Activated CD8-positive, alpha-beta memory T cell treated with anti-CD3 and anti-CD28 coated beads for 48 hours (primary cell): Measurements from ENCODE around the gene ALDH3B1.
A peak's percentile ranks its signal among the peaks of the same experiment; 100 is the strongest.
"Not testable (repeated sequence)": the region's sequence is repeated elsewhere in the genome, so short reads cannot be mapped to it uniquely, and the experiment has no call there.

Source experiments
- DNase-seq, 3 experiments: peaks; one replicate each; pipeline ENCODE4 v3.0.0-alpha.2; 2020; ENCODE audit warnings: low read depth in 2 of 3, low spot score in 2 of 3

ALDH3B1 gene

GRCh38 chr11:68010090-68011041, at the start of gene ALDH3B1:
Gene ALDH3B1, plus strand, starts transcription at chr11:68010327. Its CDS starts 4,971 bp downstream, at chr11:68015298.
- no peak for DNase-seq

GRCh38 chr11:67963217-67963616, 46.9 kb upstream of the ALDH3B1 start:
- DNase-seq: not testable (repeated sequence)

GRCh38 chr11:67963879-67964278, 46.2 kb upstream of the ALDH3B1 start:
- DNase-seq: not testable (repeated sequence)

GRCh38 chr11:67964746-67965145, 45.4 kb upstream of the ALDH3B1 start:
- DNase-seq: not testable (repeated sequence)

GRCh38 chr11:67965830-67966348, 44.2 kb upstream of the ALDH3B1 start:
- DNase-seq: not testable (repeated sequence)

- not testable (repeated sequence) for DNase-seq
Observed at GRCh38 chr11:67974746-67975145, 35.4 kb upstream of the ALDH3B1 start.

GRCh38 chr11:67978766-67979418, 31.2 kb upstream of the ALDH3B1 start:
- DNase-seq: not testable (repeated sequence)

- DNase-seq: not testable (repeated sequence)
Observed at GRCh38 chr11:67981226-67981625, 28.9 kb upstream of the ALDH3B1 start.

GRCh38 chr11:67982255-67982857, 27.8 kb upstream of the ALDH3B1 start:
- DNase-seq: not testable (repeated sequence)

- DNase-seq: no peak
Observed at GRCh38 chr11:67983951-67984350, 26.2 kb upstream of the ALDH3B1 start.

GRCh38 chr11:67985302-67985701, 24.8 kb upstream of the ALDH3B1 start:
- DNase-seq: not testable (repeated sequence)

- DNase-seq: not testable (repeated sequence)
Observed at GRCh38 chr11:67990546-67991346, 19.4 kb upstream of the ALDH3B1 start.

- DNase-seq: not testable (repeated sequence)
Observed at GRCh38 chr11:67991347-67992121, 18.6 kb upstream of the ALDH3B1 start.

- DNase-seq: not testable (repeated sequence)
Observed at GRCh38 chr11:67993821-67994220, 16.3 kb upstream of the ALDH3B1 start.

- DNase-seq: not testable (repeated sequence)
Observed at GRCh38 chr11:67994387-67994786, 15.7 kb upstream of the ALDH3B1 start.

- not testable (repeated sequence) for DNase-seq
Observed at GRCh38 chr11:67995129-67995528, 15.0 kb upstream of the ALDH3B1 start.

GRCh38 chr11:67995579-67995978, 14.5 kb upstream of the ALDH3B1 start:
- not testable (repeated sequence) for DNase-seq

GRCh38 chr11:67996051-67996450, 14.1 kb upstream of the ALDH3B1 start:
- DNase-seq: no peak

GRCh38 chr11:67996622-67997474, 13.3 kb upstream of the ALDH3B1 start:
- DNase-seq: peak in 1 of 3 experiments; percentile 24
